GM12891 (cell line): ENCODE measurements around the gene UFL1.
"Not testable (repeated sequence)": the region's sequence is repeated elsewhere in the genome, so short reads cannot be mapped to it uniquely, and the experiment has no call there.

ENCODE experiments used
- PAX5 ChIP-seq: IDR thresholded peaks from 2 replicates; pipeline ENCODE4 v1.6.1; 2011; ENCODE audit warnings: low read length, moderate library complexity, mild to moderate bottlenecking; ENCODE audit not compliant: insufficient read depth, severe bottlenecking
- POLR2AphosphoS5 ChIP-seq: IDR thresholded peaks from 2 replicates; pipeline ENCODE4 v1.6.1; 2011; ENCODE audit warnings: low read depth, low read length, control low read depth

- not testable (repeated sequence) for TF ChIP-seq POLR2AphosphoS5, PAX5
Measured at GRCh38 chr6:96472291-96472690, 49.3 kb upstream of the UFL1 start.
